Neural progenitor cell (in vitro differentiated cells): ENCODE measurements around the gene PIK3R2.

ENCODE experiments used
- EZH2 ChIP-seq: fragments of 200-600 bp; sonication (generic); IDR thresholded peaks from 2 replicates; pipeline ENCODE4 v1.6.1; 2017; ENCODE audit warnings: antibody characterized with exemption, mild to moderate bottlenecking, moderate library complexity
- EZH2phosphoT487 ChIP-seq: fragments of 200-600 bp; sonication (generic); IDR thresholded peaks from 2 replicates; pipeline ENCODE4 v1.6.1; 2017; ENCODE audit warnings: antibody characterized with exemption
- TF ChIP-seq, protein P1 (sequence below): fragments of 200-600 bp; sonication (generic); IDR thresholded peaks from 2 replicates; pipeline ENCODE4 v1.5.1; 2017; ENCODE audit warnings: antibody characterized with exemption, mild to moderate bottlenecking

DNA sequence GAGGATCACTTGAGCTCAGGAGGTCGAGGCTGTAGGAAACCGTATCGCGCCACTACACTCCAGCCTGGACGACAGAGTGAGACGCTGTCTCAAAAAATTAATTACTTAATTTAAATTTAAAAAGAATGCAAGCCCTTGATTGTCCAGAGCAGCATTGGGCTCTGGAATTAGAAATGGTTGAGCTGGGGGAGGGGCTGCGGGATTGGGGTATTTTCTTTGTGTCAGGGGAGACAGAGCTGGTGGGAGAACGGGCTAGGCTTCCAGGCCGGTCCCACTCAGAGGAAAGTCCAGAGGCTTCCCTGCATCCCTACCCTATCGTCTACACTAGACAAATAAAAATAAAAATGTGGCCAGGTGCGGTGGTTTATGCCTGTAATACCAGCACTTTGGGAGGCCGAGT, 53.1 kb downstream of the PIK3R2 start:
- TF ChIP-seq, protein P1, sequence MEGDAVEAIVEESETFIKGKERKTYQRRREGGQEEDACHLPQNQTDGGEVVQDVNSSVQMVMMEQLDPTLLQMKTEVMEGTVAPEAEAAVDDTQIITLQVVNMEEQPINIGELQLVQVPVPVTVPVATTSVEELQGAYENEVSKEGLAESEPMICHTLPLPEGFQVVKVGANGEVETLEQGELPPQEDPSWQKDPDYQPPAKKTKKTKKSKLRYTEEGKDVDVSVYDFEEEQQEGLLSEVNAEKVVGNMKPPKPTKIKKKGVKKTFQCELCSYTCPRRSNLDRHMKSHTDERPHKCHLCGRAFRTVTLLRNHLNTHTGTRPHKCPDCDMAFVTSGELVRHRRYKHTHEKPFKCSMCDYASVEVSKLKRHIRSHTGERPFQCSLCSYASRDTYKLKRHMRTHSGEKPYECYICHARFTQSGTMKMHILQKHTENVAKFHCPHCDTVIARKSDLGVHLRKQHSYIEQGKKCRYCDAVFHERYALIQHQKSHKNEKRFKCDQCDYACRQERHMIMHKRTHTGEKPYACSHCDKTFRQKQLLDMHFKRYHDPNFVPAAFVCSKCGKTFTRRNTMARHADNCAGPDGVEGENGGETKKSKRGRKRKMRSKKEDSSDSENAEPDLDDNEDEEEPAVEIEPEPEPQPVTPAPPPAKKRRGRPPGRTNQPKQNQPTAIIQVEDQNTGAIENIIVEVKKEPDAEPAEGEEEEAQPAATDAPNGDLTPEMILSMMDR = no peak
- TF ChIP-seq EZH2 (no peak), EZH2phosphoT487 (no peak)
